ENCODE results near the gene GRM7.

DNA sequence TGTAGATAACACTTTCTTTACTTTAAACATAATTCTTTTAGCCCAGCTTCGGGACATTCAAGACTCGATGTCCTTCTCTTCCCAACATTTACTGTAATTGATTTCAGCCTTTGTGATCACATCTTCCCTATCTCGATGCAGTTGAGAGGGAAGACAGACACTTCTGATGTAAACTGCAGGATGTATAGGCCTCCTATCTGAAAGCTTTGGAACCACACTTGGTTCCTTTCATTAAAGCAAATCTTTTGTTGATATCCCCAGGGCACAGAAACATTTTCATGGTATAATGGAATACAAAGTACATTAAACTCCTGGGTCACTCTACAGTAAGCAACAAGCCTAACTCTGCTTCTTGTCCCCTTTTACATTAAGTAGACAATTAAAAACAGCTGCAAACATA is 6.4 kb downstream of the GRM7 start:
- TF ChIP-seq EZH2 (IDR thresholded peaks at IDR 0.05) (no peak), EZH2phosphoT487 (IDR thresholded peaks at IDR 0.05) (no peak)
- TF ChIP-seq, protein P1, sequence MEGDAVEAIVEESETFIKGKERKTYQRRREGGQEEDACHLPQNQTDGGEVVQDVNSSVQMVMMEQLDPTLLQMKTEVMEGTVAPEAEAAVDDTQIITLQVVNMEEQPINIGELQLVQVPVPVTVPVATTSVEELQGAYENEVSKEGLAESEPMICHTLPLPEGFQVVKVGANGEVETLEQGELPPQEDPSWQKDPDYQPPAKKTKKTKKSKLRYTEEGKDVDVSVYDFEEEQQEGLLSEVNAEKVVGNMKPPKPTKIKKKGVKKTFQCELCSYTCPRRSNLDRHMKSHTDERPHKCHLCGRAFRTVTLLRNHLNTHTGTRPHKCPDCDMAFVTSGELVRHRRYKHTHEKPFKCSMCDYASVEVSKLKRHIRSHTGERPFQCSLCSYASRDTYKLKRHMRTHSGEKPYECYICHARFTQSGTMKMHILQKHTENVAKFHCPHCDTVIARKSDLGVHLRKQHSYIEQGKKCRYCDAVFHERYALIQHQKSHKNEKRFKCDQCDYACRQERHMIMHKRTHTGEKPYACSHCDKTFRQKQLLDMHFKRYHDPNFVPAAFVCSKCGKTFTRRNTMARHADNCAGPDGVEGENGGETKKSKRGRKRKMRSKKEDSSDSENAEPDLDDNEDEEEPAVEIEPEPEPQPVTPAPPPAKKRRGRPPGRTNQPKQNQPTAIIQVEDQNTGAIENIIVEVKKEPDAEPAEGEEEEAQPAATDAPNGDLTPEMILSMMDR (IDR thresholded peaks at IDR 0.05), result no peak

Measured in neural progenitor cell (in vitro differentiated cells).